HG03097 (cell line): ENCODE results near the gene CCDC74A.
A peak's percentile ranks its signal among the peaks of the same experiment; 100 is the strongest.
"Not testable (repeated sequence)": the region's sequence is repeated elsewhere in the genome, so short reads cannot be mapped to it uniquely, and the experiment has no call there.

Source experiments
- ATAC-seq: cut with Tn5 transposase; IDR thresholded peaks from one replicate; pipeline ENCODE4 v1.9.1; 2021; ENCODE audit not compliant: unreplicated experiment, low FRiP score

The CCDC74A gene

DNA sequence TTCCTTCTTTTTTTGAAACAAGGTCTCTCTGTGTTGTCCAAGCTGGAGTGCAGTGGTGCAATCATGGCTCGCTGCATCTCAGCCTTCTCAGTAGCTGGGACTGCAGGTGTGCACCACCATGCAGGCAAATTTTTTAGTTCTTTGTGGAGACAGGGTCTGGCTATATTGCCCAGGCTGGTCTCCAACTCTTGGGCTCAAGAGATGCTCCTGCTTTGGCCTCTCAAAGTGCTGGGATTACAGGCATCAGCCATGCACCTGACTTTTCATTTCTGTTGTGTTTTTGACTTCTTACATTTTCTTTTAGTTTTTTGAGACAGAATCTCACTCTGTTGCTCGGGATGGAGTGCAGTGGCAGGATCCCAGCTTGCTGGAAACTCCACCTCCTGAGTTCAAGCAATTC is 2.4 kb upstream of the CCDC74A start:
- not testable (repeated sequence) for ATAC-seq

DNA sequence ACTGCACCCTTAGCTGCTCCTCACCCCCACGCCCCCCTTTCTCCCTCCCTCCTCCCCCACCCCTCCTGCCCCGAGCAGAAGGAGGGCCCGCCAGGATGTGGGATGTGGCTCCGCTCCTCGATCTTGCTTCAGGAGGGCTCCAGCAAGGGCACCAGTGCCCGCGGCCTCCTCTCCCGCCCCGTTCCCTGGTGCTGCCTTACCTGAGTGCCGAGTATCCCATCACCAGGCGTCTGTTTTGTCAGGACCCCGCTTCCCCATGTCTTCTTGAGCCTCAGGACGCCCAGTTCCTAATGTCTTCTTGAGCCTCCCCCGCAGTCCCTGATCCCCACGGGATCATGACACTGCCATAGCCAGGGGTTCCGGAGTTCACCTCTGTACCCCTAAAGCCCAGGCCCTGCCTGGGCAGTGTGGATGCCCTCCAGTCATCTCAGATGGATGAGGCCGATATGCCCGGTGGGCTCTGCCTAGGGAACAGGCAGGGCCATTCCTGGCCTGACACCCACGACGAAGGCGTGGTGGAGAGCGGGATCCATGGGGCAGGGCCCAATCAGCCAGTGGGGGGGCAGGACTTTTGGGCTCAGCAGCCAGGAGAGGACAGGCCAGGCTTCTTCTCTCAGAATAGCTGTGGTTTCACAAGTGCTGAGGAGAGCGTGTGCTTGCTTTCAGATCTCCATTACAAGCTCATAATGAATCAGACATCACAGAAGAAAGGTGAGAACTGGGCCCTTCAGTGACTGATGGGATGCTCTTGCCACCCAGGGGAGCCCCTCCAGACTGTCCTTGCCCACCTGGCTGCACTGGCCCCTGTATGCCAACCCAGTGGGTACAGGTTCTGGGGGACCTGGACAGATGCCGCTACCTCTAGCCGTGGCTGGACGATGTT is 1.5 kb downstream of the CCDC74A start:
- ATAC-seq, result peak; percentile 57

DNA sequence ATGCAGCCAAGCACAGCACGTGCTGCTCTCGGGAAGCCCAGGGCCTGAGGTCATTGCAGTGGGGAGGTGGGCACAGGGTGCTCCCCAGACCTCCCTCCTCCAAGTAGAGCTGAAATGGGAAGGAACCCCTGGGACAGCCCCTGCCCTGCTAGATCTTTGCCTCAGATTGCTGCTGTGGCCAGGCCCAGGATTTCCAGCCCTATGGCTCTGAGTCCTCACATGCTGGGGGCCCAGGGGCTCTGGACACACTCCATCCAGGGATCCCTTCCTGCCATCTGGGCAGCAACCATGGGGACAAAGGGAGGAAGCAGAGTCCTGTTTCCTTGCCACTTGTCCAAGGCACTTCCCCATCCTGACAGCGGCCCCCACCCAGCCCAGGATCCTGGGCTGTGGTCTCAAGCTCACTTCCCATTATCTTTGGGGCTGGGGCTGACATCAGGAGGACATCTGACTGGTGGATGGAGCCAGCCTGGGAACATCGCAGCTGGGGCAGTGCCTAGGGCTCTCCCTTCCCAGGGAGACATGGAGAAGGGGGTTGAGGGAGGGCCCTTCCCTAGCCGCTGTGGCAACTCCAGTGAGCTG is 2.3 kb downstream of the CCDC74A start:
- not testable (repeated sequence) for ATAC-seq

DNA sequence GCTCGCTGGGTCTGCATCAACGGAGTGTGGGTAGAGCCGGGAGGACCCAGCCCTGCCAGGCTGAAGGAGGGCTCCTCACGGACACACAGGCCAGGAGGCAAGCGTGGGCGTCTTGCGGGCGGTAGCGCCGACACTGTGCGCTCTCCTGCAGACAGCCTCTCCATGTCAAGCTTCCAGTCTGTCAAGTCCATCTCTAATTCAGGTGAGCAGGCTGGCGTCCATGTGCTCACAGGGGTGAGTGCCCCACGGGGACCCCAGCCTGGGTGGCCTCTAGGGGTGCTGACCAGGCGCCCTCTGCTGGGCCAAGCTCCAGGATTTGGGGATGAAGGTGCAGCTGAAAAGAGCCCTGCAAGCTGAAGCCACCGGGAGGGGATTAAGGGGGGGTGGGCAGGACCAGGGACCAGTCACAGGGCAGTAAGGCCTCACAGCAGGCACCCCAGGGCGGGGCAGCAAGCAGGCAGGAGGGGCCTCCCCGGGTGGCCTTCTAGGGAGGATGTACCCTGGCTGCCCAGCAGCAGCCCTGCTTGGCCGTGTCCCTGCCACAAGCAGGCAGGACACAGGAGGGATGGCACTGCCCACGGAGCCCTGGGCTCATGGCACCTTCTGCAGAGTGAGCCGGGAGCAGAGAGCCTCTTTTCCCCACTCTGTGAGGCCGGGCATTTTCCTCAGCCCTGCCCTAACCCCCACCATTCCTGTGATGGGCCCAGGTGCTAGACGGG is 3.1 kb downstream of the CCDC74A start:
- ATAC-seq, result not testable (repeated sequence)

DNA sequence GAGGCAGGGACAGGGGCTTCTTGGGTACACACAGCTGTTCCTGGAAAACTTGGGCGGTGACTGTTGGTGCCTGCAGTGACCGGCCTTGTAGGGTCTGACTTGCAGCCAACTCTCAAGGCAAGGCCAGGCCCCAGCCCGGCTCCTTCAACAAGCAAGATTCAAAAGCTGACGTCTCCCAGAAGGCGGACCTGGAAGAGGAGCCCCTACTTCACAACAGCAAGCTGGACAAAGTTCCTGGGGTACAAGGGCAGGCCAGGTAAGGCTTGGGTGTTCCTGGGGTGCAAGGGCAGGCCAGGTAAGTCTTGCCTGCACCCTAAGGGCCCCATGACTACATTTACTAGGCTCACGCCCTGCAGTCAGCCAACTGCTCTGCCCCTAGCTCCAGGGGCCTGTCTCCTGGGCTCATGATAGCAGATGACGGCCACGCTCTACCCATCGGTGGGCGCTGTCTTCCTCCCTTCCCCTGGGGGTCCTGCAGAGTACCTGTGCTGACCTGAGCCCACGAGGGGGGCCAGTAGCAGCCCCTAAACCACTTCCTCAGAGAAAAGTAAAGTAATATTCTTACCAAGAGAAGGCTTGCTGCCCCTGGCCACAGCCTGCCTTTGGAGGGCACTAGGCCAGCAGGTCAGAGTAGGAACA is 4.0 kb downstream of the CCDC74A start:
- ATAC-seq, result not testable (repeated sequence)

DNA sequence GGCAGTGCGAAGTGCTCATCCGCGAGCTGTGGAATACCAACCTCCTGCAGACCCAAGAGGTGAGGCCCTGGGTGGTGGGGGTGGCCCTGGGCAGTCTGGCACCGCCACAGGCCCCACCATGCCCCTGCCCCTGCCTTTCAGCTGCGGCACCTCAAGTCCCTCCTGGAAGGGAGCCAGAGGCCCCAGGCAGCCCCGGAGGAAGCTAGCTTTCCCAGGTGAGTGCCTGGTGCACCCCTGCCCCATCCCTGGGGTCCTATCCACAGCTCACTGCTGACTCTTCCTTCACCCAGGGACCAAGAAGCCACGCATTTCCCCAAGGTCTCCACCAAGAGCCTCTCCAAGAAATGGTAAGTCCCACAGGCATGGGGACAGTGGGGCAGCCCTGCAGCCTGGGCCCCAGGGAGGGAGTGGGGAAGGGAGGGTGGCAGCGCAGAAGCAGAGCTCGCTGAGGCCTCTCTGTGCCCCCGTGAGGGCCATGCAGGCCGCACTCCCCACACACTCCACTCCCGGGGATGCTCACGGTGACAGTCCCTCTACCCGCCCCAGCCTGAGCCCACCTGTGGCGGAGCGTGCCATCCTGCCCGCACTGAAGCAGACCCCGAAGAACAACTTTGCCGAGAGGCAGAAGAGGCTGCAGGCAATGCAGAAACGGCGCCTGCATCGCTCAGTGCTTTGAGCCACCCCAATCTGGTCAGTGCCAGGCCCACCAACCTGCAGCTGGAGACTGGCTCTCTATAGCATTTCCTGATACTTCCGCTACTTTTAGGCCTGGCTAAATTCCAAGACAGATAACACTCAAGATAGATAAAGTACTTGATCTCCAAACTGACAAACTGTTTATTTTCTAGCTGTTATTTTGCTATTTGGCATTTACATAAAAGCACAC is 5.3 kb downstream of the CCDC74A start:
- ATAC-seq, result not testable (repeated sequence)

DNA sequence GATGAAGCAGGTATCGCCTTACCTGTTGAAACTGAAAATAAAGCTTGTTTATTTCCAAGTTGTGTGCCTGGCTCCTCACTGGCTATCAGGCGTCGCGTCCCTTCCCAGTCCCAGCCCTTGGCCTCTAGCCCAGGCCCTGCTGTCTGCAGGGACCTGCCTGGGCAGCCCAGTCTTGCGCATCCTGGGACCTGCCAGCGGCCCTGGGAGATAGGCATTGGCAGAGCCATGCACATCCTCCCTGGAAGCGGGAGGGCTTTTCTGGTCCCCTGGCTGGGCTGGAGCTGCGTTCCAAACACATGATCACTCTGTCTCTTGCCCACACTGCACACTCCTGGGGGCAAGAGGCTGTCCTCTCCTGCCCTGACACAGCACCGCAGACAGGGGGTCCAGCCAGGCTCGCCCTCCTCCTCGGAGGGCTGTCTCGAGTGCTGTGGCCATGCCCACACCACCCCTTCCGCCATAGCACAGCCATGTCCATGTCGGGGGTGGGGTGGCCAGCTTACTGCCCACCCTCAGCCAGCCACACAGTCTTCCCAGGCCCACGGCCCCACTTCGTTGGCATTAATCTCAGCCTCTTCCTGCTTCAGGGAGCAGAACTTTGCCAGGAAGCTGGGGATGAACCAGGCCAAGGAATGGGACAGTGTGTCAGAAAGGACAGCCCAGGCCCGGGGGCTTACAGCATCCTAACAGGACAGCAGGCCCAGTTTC is 6.1 kb downstream of the CCDC74A start:
- not testable (repeated sequence) for ATAC-seq

DNA sequence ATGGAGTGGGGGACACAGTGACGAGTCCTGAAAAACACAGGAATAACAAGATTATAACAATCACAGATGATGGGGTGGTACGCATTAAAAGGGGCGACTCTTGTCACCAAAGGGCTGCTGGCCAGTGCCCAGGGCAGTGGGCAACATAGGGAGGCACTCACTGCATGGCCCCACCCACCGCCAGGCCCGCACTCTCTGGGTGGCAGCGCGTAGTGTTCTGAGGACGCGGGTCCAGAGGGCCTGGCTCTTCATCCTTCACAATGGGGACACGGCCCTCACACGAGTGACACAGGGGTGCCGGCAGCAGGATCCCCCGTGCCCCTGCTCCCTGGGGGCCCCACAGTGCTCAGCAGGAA is 6.6 kb downstream of the CCDC74A start:
- not testable (repeated sequence) for ATAC-seq

DNA sequence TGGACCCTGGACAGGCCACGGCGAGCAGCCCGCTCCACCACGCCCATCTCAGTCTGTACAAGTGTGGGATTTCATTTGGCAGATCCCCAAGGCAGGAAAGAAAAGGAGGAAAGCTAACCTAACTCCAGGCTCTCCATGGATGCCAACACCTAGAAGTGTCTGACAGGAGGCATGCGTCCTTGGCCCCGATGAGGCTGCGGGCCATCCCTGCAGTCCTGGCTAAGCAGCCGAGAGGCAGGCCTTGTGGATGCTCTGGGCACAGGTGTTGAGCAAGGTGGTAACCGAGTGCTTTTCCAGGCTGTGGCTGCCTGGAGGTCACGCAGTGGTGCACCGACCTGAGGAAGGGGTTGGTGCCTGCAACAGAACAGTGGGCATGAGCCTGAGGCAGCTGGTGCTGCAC is 7.3 kb downstream of the CCDC74A start:
- not testable (repeated sequence) for ATAC-seq

DNA sequence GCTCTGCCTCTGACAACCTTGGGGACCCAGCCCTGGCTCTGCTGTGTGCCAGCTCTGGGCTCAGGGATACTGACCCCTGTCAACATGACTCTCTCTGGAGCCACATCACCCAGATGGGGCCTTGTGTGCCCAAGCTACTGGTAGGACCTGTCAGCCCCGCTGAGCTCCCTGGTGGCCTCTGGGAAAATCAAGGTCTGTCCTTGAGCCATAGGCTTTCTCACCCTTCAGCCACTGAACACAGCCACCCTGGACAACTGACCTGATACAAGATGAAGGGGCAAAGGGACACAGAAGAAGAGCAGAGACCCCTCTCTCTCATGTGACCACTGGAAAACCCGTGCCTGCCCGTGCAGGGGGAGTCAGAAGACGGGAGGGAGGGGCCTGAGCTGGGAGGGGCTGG is 7.8 kb downstream of the CCDC74A start:
- ATAC-seq, result no peak

DNA sequence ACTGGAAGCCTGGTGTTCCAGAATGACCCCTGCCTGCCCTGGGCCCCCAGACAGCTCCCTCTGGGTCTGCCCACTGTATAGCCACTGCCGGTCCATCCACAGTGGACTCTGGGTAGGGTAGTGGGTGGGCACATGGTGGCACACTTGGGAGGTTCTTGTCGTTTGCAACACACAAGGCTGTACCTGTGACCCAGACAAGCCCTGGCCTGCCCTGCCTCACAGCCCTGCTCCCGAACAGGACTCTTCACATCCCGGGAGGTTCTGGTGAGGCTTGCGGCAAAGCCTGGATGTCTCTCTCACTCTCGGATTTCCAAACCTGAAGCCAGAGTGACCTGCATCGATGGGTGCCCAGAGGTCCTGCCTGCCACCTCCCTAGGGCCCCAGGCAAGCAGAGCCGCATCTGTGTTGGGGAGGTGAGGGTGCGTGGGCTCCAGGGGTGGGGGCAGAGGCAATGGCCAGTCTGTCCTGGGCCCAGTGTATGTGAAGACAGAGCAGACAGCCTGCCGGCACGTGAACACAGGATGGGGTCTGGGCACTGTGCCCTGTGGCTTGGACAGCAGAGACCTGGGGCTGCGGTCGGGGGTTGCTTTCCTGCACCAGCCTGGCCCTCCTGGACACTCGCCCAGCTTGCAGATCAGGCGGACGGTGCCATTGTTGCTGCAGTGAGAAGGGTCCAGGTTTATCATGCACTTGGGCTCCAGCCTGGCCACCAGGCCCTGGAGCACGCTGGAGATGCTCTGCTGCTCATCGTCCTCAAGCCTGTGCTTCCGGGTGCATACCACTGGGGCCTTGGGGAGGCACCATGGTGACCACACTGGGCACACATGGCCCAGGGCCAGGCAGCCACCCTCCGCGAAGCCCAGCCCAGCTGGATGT is 8.5 kb downstream of the CCDC74A start:
- not testable (repeated sequence) for ATAC-seq

DNA sequence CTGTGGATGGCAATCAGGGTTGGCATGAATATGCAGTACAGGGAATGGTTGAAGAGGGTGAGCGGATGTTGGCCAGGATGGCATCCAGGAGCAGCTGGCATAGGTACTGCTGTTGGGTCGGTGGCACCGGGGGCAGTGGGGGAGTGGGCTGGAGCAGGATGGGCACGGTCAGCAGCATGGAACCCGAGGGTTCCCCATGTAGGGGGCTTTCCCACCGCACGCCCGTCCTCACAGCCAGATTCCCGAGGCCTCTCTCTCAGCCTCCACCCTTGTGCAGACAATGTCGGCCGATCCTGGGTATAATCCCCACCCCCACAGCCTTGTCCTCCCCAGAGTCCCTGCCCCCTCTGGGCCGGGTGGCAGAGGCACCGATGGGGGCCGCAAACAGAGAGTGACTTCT is 9.2 kb downstream of the CCDC74A start:
- not testable (repeated sequence) for ATAC-seq

DNA sequence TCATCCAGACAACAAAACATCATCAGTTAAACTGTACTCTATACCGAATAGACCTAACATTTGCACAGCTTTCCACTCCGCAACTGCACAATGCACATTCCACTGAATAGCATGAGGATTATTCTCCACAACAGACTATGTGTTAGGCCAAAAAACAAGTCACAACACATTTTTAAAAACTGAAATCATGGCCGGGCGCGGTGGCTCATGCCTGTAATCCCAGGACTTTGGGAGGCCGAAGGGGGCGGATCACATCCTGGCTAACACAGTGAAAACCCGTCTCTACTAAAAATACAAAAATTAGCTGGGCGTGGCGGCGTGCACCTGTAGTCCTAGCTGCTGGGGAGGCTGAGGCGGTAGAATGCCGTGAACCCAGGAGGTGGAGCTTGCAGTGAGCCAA is 11.2 kb downstream of the CCDC74A start:
- ATAC-seq, result not testable (repeated sequence)

DNA sequence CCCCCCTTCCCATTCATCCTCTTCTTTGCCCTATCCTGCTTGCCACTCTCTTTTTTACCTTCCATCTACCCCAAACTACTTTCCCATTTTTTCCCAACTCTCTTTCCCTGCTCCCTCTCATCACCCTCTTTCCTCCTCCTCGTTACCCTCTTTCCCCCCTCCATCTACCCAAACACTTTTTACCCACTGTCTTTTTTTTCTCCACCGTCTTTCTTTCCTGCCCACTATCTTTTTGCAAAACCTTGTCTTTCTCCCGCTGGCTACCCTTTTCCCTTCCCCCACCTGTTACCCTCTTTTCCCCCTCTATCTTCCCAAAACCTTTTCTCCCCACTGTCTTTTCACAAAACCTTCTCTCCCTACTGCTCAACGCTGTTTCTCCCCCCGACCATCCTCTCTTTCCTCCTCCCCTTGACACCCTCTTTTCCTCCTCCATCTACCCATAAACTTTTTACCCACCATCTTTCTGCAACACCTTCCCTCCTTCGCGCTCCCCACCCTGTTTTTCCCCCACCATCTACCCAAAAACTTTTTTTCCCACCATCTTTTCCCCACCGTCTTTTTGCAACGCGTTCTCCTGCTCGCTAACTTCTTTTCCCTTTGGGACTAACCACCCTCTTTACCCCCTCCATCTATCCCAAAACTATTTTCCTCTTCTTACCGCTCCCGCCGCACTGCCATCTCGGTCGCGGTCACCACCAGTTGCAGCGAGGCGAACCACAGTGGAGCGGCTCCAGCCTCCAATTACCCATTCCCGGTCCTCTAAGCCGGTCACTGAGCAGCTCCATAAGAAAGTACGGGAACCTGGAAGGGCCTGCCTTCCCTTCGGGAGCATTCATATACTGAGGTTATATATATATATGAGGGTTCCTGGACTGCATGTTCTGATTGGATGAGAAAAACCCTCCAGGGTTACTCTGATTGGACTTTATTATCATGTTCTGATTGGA is 15.0 kb downstream of the CCDC74A start:
- ATAC-seq, result no peak

DNA sequence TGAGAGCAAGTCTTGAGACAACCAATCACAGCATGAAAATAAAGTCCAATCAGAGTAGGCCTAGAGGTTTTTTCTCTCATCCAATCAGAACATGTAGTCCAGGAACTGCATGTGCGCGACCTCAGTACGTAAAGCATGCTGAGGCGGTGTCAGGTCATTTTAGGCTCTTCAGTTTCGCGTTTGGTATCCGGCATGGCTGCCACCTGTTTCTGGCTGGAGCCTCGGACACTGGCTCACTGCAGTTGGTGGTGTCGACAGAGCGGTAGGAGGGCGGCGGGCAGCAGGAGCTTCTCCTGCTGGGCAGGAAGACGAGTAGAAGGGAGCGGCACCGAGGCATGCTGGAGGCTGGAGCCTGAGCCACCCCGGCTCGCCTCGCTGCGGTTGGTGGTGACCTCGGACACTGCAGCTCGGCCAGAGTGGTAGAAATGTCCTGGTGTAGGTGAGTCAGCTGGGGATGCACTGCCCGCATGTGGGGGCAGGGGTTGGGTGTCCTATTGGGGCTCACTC is 15.8 kb downstream of the CCDC74A start:
- ATAC-seq, result no peak

DNA sequence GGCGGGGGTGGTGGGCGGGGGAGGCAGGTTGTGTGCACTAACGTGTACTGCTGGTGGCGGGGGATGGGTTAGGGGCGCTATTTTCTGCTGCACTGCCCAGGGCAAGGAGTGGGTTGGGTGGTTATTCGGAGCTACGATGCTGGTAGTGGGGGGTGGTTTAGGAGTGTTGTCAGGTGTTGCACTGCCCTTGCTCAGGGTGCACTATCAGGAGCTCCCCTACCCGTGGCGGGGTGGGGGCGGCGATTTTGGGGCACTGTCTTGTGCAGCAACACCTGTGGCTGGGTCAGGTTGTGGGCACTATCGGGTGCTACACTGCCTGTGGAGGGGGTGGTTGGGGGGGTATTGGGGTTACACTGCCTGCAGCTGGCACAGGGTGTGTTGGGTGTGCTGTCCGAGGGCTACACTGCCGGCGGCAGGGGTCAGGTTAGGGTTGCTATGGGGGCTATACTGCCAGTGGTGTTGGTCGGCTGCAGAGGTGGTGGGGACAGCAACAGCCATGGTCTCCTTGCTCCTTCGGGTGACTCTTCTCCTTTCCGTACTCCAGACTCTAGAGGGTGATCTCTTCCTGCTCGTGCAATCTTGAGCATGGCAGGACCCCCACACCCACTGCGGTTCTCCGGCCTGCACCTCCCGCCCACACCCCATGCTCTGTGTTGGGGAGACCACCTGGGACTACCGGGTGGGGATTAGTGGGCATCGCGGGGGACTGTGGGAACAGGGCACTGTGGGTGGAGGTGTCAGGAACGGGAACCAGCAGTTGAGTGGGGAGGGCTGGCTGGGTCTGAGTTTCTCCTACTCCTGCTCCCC is 16.5 kb downstream of the CCDC74A start:
- ATAC-seq, result not testable (repeated sequence)
